BLaER1 (cell line): ENCODE data around the gene SLC25A25.
A peak's percentile ranks its signal among the peaks of the same experiment; 100 is the strongest.
"Not testable (repeated sequence)": the region's sequence is repeated elsewhere in the genome, so short reads cannot be mapped to it uniquely, and the experiment has no call there.

Experiments used
- H3K27ac ChIP-seq: shearing (Covaris generic); formaldehyde crosslinking; 2 replicates; pipeline ENCODE4 v1.8.1; 2022
- H3K27me3 ChIP-seq: shearing (Covaris generic); formaldehyde crosslinking; 2 replicates; pipeline ENCODE4 v1.8.1; 2022
- H3K36me3 ChIP-seq: shearing (Covaris generic); formaldehyde crosslinking; 2 replicates; pipeline ENCODE4 v1.8.1; 2022
- H3K4me1 ChIP-seq: shearing (Covaris generic); formaldehyde crosslinking; 2 replicates; pipeline ENCODE4 v1.8.1; 2022
- H3K4me2 ChIP-seq: shearing (Covaris generic); formaldehyde crosslinking; 2 replicates; pipeline ENCODE4 v1.8.1; 2022
- H3K4me3 ChIP-seq: shearing (Covaris generic); formaldehyde crosslinking; 2 replicates; pipeline ENCODE4 v1.8.1; 2022
- H3K9ac ChIP-seq: shearing (Covaris generic); formaldehyde crosslinking; 2 replicates; pipeline ENCODE4 v1.8.1; 2022
- H3K9me3 ChIP-seq: shearing (Covaris generic); formaldehyde crosslinking; 2 replicates; pipeline ENCODE4 v1.8.1; 2022
- H4K20me1 ChIP-seq: shearing (Covaris generic); formaldehyde crosslinking; 2 replicates; pipeline ENCODE4 v1.8.1; 2022
- Cebpa-rat ChIP-seq: shearing (Covaris generic); IDR thresholded peaks from 2 replicates; pipeline ENCODE4 v1.8.1; 2022

SLC25A25 gene

GRCh38 chr9:128123451-128124080 is 55.5 kb downstream of the SLC25A25 start:
- H3K9ac ChIP-seq, result no peak overlapping the region
- peaks cover 66% of the 10 kb centered on the region for H3K4me1 ChIP-seq
- no peaks in the 10 kb centered on the region for H3K27me3 ChIP-seq
- H3K36me3 ChIP-seq, result peaks cover 59% of the 10 kb centered on the region
- no peaks in the 10 kb centered on the region for H3K9me3 ChIP-seq
- no peak for TF ChIP-seq Cebpa-rat
- H3K4me3 ChIP-seq, result no peak overlapping the region
- H3K4me2 ChIP-seq, result no peak overlapping the region
- peaks cover 76% of the 10 kb centered on the region for H4K20me1 ChIP-seq
- H3K27ac ChIP-seq, result no peak overlapping the region

GRCh38 chr9:128124451-128124850 is 56.4 kb downstream of the SLC25A25 start:
- H3K9ac ChIP-seq, result no peak overlapping the region
- H3K4me1 ChIP-seq, result peaks cover 68% of the 10 kb centered on the region
- H3K27me3 ChIP-seq, result no peaks in the 10 kb centered on the region
- peaks cover 71% of the 10 kb centered on the region for H4K20me1 ChIP-seq
- peak overlapping the region; percentile 85 for H3K4me2 ChIP-seq
- H3K36me3 ChIP-seq, result peaks cover 59% of the 10 kb centered on the region
- no peak overlapping the region for H3K27ac ChIP-seq
- H3K9me3 ChIP-seq, result no peaks in the 10 kb centered on the region; the same call in 1 of the 2 replicates
- no peak for TF ChIP-seq Cebpa-rat
- no peak overlapping the region for H3K4me3 ChIP-seq

GRCh38 chr9:128124873-128125579 is 57.0 kb downstream of the SLC25A25 start:
- Histone ChIP-seq H3K27ac (peak overlapping the region; percentile 99), H3K27me3 (no peaks in the 10 kb centered on the region), H3K9me3 (no peaks in the 10 kb centered on the region; the same call in 1 of the 2 replicates), H4K20me1 (peaks cover 65% of the 10 kb centered on the region), H3K4me3 (peak overlapping the region; percentile 99), H3K4me2 (peak overlapping the region; percentile 85), H3K9ac (peak overlapping the region; percentile 95), H3K36me3 (peaks cover 53% of the 10 kb centered on the region), H3K4me1 (peaks cover 62% of the 10 kb centered on the region)
- no peak for TF ChIP-seq Cebpa-rat

- H4K20me1 ChIP-seq, result peaks cover 58% of the 10 kb centered on the region
- H3K4me1 ChIP-seq, result peaks cover 62% of the 10 kb centered on the region
- no peak for TF ChIP-seq Cebpa-rat
- peaks cover 46% of the 10 kb centered on the region for H3K36me3 ChIP-seq
- peak overlapping the region; percentile 95 for H3K9ac ChIP-seq
- H3K4me2 ChIP-seq, result peak overlapping the region; percentile 85
- H3K9me3 ChIP-seq, result no peaks in the 10 kb centered on the region; the same call in 1 of the 2 replicates
- no peaks in the 10 kb centered on the region for H3K27me3 ChIP-seq
- H3K4me3 ChIP-seq, result peak overlapping the region; percentile 99
- H3K27ac ChIP-seq, result peak overlapping the region; percentile 99
These were observed 57.7 kb downstream of the SLC25A25 start for GRCh38 chr9:128125580-128126354.

GRCh38 chr9:128127568-128127989 is 59.5 kb downstream of the SLC25A25 start, which contains the start of gene PTGES2:
Gene PTGES2 (minus strand): TSS chr9:128127729. CDS start chr9:128127717, 12 bp downstream.
- TF ChIP-seq Cebpa-rat, result no peak
- peaks cover 15% of the 10 kb centered on the region for H3K27me3 ChIP-seq
- peaks cover 28% of the 10 kb centered on the region for H3K36me3 ChIP-seq
- H3K27ac ChIP-seq, result peak within 1 kb of the TSS; percentile 99
- H3K4me1 ChIP-seq, result peaks cover 44% of the 10 kb centered on the region
- peak within 1 kb of the TSS; percentile 95 for H3K9ac ChIP-seq
- no peaks in the 10 kb centered on the region; the same call in 1 of the 2 replicates for H3K9me3 ChIP-seq
- H3K4me3 ChIP-seq, result peak within 1 kb of the TSS; percentile 99
- H3K4me2 ChIP-seq, result peak within 1 kb of the TSS; percentile 85
- H4K20me1 ChIP-seq, result peaks cover 40% of the 10 kb centered on the region

- peak overlapping the region; percentile 95 for H3K9ac ChIP-seq
- peak overlapping the region; percentile 99 for H3K4me3 ChIP-seq
- H3K9me3 ChIP-seq, result no peaks in the 10 kb centered on the region; the same call in 1 of the 2 replicates
- peaks cover 21% of the 10 kb centered on the region for H3K27me3 ChIP-seq
- no peak for TF ChIP-seq Cebpa-rat
- peak overlapping the region; percentile 85 for H3K4me2 ChIP-seq
- peaks cover 34% of the 10 kb centered on the region for H4K20me1 ChIP-seq
- peaks cover 38% of the 10 kb centered on the region for H3K4me1 ChIP-seq
- peaks cover 21% of the 10 kb centered on the region for H3K36me3 ChIP-seq
- H3K27ac ChIP-seq, result peak overlapping the region; percentile 99
These were observed 60.2 kb downstream of the SLC25A25 start for GRCh38 chr9:128127990-128128835.

- Histone ChIP-seq H3K36me3 (peaks cover 13% of the 10 kb centered on the region), H4K20me1 (peaks cover 26% of the 10 kb centered on the region), H3K9ac (peak overlapping the region; percentile 95), H3K9me3 (no peaks in the 10 kb centered on the region; the same call in 1 of the 2 replicates), H3K27me3 (peaks cover 29% of the 10 kb centered on the region), H3K4me3 (peak overlapping the region; percentile 99), H3K4me1 (peaks cover 36% of the 10 kb centered on the region), H3K27ac (peak overlapping the region; percentile 99), H3K4me2 (peak overlapping the region; percentile 85)
- no peak for TF ChIP-seq Cebpa-rat
These were observed 61.0 kb downstream of the SLC25A25 start for GRCh38 chr9:128128836-128129590.

- H3K27me3 ChIP-seq, result peaks cover 39% of the 10 kb centered on the region
- not testable (repeated sequence) for H3K36me3 ChIP-seq, H3K9me3 ChIP-seq, H3K4me2 ChIP-seq, H3K4me3 ChIP-seq, H3K27ac ChIP-seq, H3K9ac ChIP-seq
- H4K20me1 ChIP-seq, result peaks cover 15% of the 10 kb centered on the region
- H3K4me1 ChIP-seq, result peaks cover 28% of the 10 kb centered on the region
These were observed 62.1 kb downstream of the SLC25A25 start for GRCh38 chr9:128129976-128130590.

- H3K9ac ChIP-seq, H3K4me3 ChIP-seq, H3K4me2 ChIP-seq, H3K9me3 ChIP-seq, H3K36me3 ChIP-seq, H4K20me1 ChIP-seq, H3K27ac ChIP-seq: not testable (repeated sequence)
- peaks cover 27% of the 10 kb centered on the region for H3K4me1 ChIP-seq
- peaks cover 45% of the 10 kb centered on the region for H3K27me3 ChIP-seq
These were observed 62.6 kb downstream of the SLC25A25 start for GRCh38 chr9:128130651-128131050.

GRCh38 chr9:128131346-128131745 is 63.3 kb downstream of the SLC25A25 start:
- not testable (repeated sequence) for H3K9me3 ChIP-seq, H3K36me3 ChIP-seq, H4K20me1 ChIP-seq, H3K4me2 ChIP-seq, H3K4me3 ChIP-seq, H3K27ac ChIP-seq, H3K9ac ChIP-seq
- Histone ChIP-seq H3K27me3 (peaks cover 52% of the 10 kb centered on the region), H3K4me1 (peaks cover 23% of the 10 kb centered on the region)

- not testable (repeated sequence) for H3K36me3 ChIP-seq, H3K27ac ChIP-seq, H4K20me1 ChIP-seq, H3K9ac ChIP-seq, H3K9me3 ChIP-seq, H3K4me3 ChIP-seq, H3K4me2 ChIP-seq
- H3K27me3 ChIP-seq, result peaks cover 60% of the 10 kb centered on the region
- peaks cover 17% of the 10 kb centered on the region for H3K4me1 ChIP-seq
These were observed 64.1 kb downstream of the SLC25A25 start for GRCh38 chr9:128132139-128132538.

- not testable (repeated sequence) for H3K9ac ChIP-seq
These were observed 67.5 kb downstream of the SLC25A25 start for GRCh38 chr9:128135561-128135960.

More at GRCh38 chr9:128135561-128135960, 67.5 kb downstream of the SLC25A25 start:
- peak overlapping the region; percentile 17; the same call in 1 of the 2 replicates for H3K4me2 ChIP-seq
- H3K27ac ChIP-seq, H3K9me3 ChIP-seq, H3K4me1 ChIP-seq, H3K36me3 ChIP-seq, H4K20me1 ChIP-seq, H3K4me3 ChIP-seq: not testable (repeated sequence)
- H3K27me3 ChIP-seq, result peaks cover 72% of the 10 kb centered on the region
